K562 (cell line): ENCODE measurements around the gene DSTYK. TPM values are rescaled to one million over a fixed set of nuclear protein-coding genes. Genes with fewer than 3 reads are reported as not detected.

Source experiments
- ARNT ChIP-seq, 2 experiments: fragments of 450-650 bp; IDR thresholded peaks; 2 replicates each; pipeline ENCODE4 v1.6.1; 2016; ENCODE audit warnings: mild to moderate bottlenecking in 1 of 2
- BRF2 ChIP-seq: IDR thresholded peaks from 3 replicates; pipeline ENCODE4 v1.6.1; 2011; ENCODE audit warnings: borderline replicate concordance, mild to moderate bottlenecking; ENCODE audit not compliant: insufficient read length, insufficient read depth
- C11orf30 ChIP-seq: fragments of 450-650 bp; IDR thresholded peaks from 2 replicates; pipeline ENCODE4 v1.6.1; 2016; ENCODE audit warnings: low read depth, mild to moderate bottlenecking
- E2F1 ChIP-seq: sonication (generic); formaldehyde crosslinking; IDR thresholded peaks from 2 replicates; pipeline ENCODE4 v1.8.1; 2023; ENCODE audit warnings: mild to moderate bottlenecking, missing genetic modification reagents, moderate library complexity
- ESRRA ChIP-seq: fragments of 450-650 bp; IDR thresholded peaks from 2 replicates; pipeline ENCODE4 v1.6.1; 2014; ENCODE audit warnings: low read depth, mild to moderate bottlenecking, moderate library complexity, borderline replicate concordance
- KDM1A ChIP-seq, 2 experiments: fragments of 450-650 bp; IDR thresholded peaks; 2 replicates each; pipeline ENCODE4 v1.6.1; 2016; ENCODE audit warnings: mild to moderate bottlenecking in 2 of 2
- MAX ChIP-seq: sonication (generic); formaldehyde crosslinking; IDR thresholded peaks from 2 replicates; pipeline ENCODE4 v1.9.0; 2022; ENCODE audit warnings: mild to moderate bottlenecking, missing genetic modification reagents
- MYNN ChIP-seq, 2 experiments: sonication (generic); formaldehyde crosslinking in 1 of 2; IDR thresholded peaks; 2 replicates each; pipeline versions ENCODE4 v1.5.0 to v1.6.1; 2016 to 2020; ENCODE audit warnings: antibody characterized with exemption in 1 of 2, missing genetic modification reagents in 1 of 2
- NBN ChIP-seq: fragments of 450-650 bp; IDR thresholded peaks from 2 replicates; pipeline ENCODE4 v1.6.1; 2016; ENCODE audit warnings: low read depth, mild to moderate bottlenecking
- NR2F6 ChIP-seq: fragments of 450-650 bp; formaldehyde crosslinking; IDR thresholded peaks from 2 replicates; pipeline ENCODE4 v1.4.0; 2020; ENCODE audit warnings: mild to moderate bottlenecking
- OTX1 ChIP-seq: fragments of 450-650 bp; formaldehyde crosslinking; IDR thresholded peaks from 2 replicates; pipeline ENCODE4 v1.4.0; 2022; ENCODE audit warnings: mild to moderate bottlenecking
- PTRF ChIP-seq: fragments of 450-650 bp; IDR thresholded peaks from 2 replicates; pipeline ENCODE4 v1.6.1; 2016; ENCODE audit warnings: mild to moderate bottlenecking, missing genetic modification characterization, missing compliant biosample characterization
- RAD21 ChIP-seq, 2 experiments: fragments of 250-450 bp in 1 of 2; fragments of 450-650 bp in 1 of 2; sonication (Bioruptor Pico) in 1 of 2; formaldehyde crosslinking in 1 of 2; IDR thresholded peaks in 1 of 2; conservative IDR thresholded peaks in 1 of 2; 2 replicates each; pipeline versions ENCODE4 v1.4.0 to v1.8.0; 2020 to 2022; ENCODE audit warnings: mild to moderate bottlenecking in 2 of 2, moderate library complexity in 1 of 2
- RNF219 ChIP-seq: fragments of 250-450 bp; sonication (Bioruptor Pico); IDR thresholded peaks from 2 replicates; pipeline ENCODE4 v1.5.0; 2022; ENCODE audit warnings: mild to moderate bottlenecking
- STAT5A ChIP-seq: IDR thresholded peaks from 2 replicates; pipeline ENCODE4 v1.6.1; 2012; ENCODE audit warnings: low read length, inconsistent platforms, borderline replicate concordance
- USF1 ChIP-seq: sonication (generic); formaldehyde crosslinking; IDR thresholded peaks from 2 replicates; pipeline ENCODE4 v1.9.0; 2022; ENCODE audit warnings: mild to moderate bottlenecking, missing genetic modification reagents
- ZC3H11A ChIP-seq: IDR thresholded peaks from 2 replicates; pipeline ENCODE4 v1.6.1; 2012; ENCODE audit warnings: low read depth, low read length, improper control_type of control experiment
- ZKSCAN8 ChIP-seq: fragments of 200-800 bp; sonication (Bioruptor generic); IDR thresholded peaks from 2 replicates; pipeline ENCODE4 v1.6.1; 2016; ENCODE audit warnings: missing genetic modification characterization, missing compliant biosample characterization
- ZNF41 ChIP-seq: fragments of 250-450 bp; sonication (Bioruptor Pico); conservative IDR thresholded peaks from 2 replicates; pipeline ENCODE4 v1.4.0; 2020; ENCODE audit warnings: mild to moderate bottlenecking
- ZNF740 ChIP-seq, 3 experiments: fragments of 200-800 bp in 1 of 3; sonication (Bioruptor generic) in 1 of 3; sonication (generic) in 1 of 3; formaldehyde crosslinking in 1 of 3; IDR thresholded peaks; 2 replicates each; pipeline versions ENCODE4 v1.6.1 to v1.8.0; 2016 to 2022; ENCODE audit warnings: mild to moderate bottlenecking in 2 of 3, missing compliant biosample characterization in 2 of 3, missing genetic modification characterization in 2 of 3, missing genetic modification reagents in 1 of 3
- polyA plus RNA-seq, 8 experiments: library from polyadenylated mRNA; depleted of rRNA in 4 of 8; stranded (reverse) in 5 of 8; unstranded in 3 of 8; fragments of >200 nt; fragmentation: Nextera tagmentation in 2 of 8; fragmentation: Illumina TruSeq in 1 of 8; extraction: Ambion mirVana in 2 of 8; extraction: Trizol in 1 of 8; gene quantifications; 2 replicates each; pipeline versions ENCODE4 v1.2.1 to v1.2.3, GENCODE V29; 2011 to 2014; ENCODE audit warnings: inconsistent platforms in 1 of 8, missing spikeins in 1 of 8
- total RNA-seq, 7 experiments: library from RNA; depleted of rRNA in 6 of 7; stranded (reverse); fragments of >200 nt in 6 of 7; fragmentation: Illumina TruSeq in 2 of 7; extraction: Trizol in 2 of 7; gene quantifications; 2 replicates each; pipeline versions ENCODE4 v1.2.1 to v1.2.3, GENCODE V29; 2011 to 2021; ENCODE audit warnings: low replicate concordance in 1 of 7

The DSTYK gene
- total and polyA plus RNA-seq, 9 of the 15 experiments (the other 6 are each of a cell fraction or from before 2014, with no cell fraction given), result 4.2 to 7.1 (median 6.2) TPM

GRCh38 chr1:205141236-205142101 is 70.0 kb downstream of the DSTYK start (continued):
- peak; percentile 29; the same call in 1 of the 2 replicates for TF ChIP-seq USF1 (CRISPR knock-in tag)
- no peak for TF ChIP-seq ZC3H11A
- no peak for TF ChIP-seq OTX1 (CRISPR knock-in tag)
- TF ChIP-seq MAX (CRISPR knock-in tag), result peak; percentile 71
- TF ChIP-seq ESRRA, result no peak
- 0 out of 2 replicates have a peak, but pooled peaks have one; percentile 45 for TF ChIP-seq E2F1 (CRISPR knock-in tag)
- TF ChIP-seq KDM1A (IDR thresholded peaks at IDR 0.05), result peak; percentile 34 to 40; a peak in 1 of 4 replicates
- TF ChIP-seq NR2F6, result no peak
- peak in 1 of 2 experiments; percentile 57; a peak in 1 of 4 replicates for TF ChIP-seq ARNT (IDR thresholded peaks at IDR 0.05)
- no peak for TF ChIP-seq BRF2
- TF ChIP-seq ZNF740 (CRISPR knock-in tag; IDR thresholded peaks at IDR 0.05), result no peak
- TF ChIP-seq ZNF740 (tag; IDR thresholded peaks at IDR 0.05), result no peak
- no peak for TF ChIP-seq STAT5A
- no peak for TF ChIP-seq RNF219 (CRISPR knock-in tag)
- peak; percentile 65 to 83 for TF ChIP-seq RAD21 (CRISPR knock-in tag; conservative IDR thresholded peaks at IDR 0.05 in 1 of 2, IDR thresholded peaks at IDR 0.05 in 1 of 2)
- TF ChIP-seq MYNN (IDR thresholded peaks at IDR 0.05), result 0 out of 2 replicates have a peak, but pooled peaks have one; percentile 35
- TF ChIP-seq MYNN (CRISPR knock-in tag; IDR thresholded peaks at IDR 0.05), result no peak
- TF ChIP-seq NBN, result 0 out of 2 replicates have a peak, but pooled peaks have one; percentile 41
- TF ChIP-seq ZKSCAN8, result no peak
- TF ChIP-seq ZNF41, result no peak
- 0 out of 2 replicates have a peak, but pooled peaks have one; percentile 8 for TF ChIP-seq PTRF
- TF ChIP-seq C11orf30, result peak; percentile 89
